ENCODE data around the gene ARGLU1. TPM values are rescaled to one million over a fixed set of nuclear protein-coding genes. Genes with fewer than 3 reads are reported as not detected.

ARGLU1 gene
- total and polyA plus RNA-seq, 10 donors = 99.5 to 204 (median 135) TPM

DNA sequence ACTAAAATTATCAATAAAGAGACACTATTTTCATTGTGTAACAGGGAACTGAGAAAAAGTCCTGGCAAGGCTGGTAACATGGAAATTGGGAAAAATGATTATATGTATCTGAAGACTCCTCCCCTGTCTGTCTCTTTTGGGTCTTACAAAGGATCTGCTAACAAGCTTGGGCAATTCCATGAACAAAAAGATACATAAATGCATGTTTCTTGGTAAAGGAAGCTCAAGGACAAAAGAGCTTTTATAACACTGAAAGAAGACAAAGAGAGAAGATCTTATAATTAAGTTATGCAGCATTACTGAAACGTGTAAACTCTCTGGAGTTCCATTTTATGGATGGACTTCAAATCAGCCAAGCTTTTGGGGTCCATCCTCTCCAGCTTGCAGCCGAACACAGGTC, 61.7 kb downstream of the ARGLU1 start:
- TF ChIP-seq POLR2AphosphoS5 (IDR thresholded peaks at IDR 0.05) (no peak), POLR2A (IDR thresholded peaks at IDR 0.05) (no peak)
- TF ChIP-seq, protein P1, sequence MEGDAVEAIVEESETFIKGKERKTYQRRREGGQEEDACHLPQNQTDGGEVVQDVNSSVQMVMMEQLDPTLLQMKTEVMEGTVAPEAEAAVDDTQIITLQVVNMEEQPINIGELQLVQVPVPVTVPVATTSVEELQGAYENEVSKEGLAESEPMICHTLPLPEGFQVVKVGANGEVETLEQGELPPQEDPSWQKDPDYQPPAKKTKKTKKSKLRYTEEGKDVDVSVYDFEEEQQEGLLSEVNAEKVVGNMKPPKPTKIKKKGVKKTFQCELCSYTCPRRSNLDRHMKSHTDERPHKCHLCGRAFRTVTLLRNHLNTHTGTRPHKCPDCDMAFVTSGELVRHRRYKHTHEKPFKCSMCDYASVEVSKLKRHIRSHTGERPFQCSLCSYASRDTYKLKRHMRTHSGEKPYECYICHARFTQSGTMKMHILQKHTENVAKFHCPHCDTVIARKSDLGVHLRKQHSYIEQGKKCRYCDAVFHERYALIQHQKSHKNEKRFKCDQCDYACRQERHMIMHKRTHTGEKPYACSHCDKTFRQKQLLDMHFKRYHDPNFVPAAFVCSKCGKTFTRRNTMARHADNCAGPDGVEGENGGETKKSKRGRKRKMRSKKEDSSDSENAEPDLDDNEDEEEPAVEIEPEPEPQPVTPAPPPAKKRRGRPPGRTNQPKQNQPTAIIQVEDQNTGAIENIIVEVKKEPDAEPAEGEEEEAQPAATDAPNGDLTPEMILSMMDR (IDR thresholded peaks at IDR 0.05 in 8 of 11, conservative IDR thresholded peaks at IDR 0.05 in 3 of 11) = no peak
- Histone ChIP-seq H3K9me3 (no peaks in the 10 kb centered on the region), H3K27me3 (replicated peaks in 1 of 7) (peaks cover 0 to 3% (median 0%) of the 10 kb centered on the region in 7 donors), H3K27ac (no peak overlapping the region), H3K36me3 (no peaks in the 10 kb centered on the region), H3K4me3 (no peak overlapping the region), H3K4me1 (peaks cover 0 to 7% (median 0%) of the 10 kb centered on the region in 6 donors)
- WGBS, 5 donors = 69 to 85% (median 82%) methylated on average over 2 of the region's 2 CpGs
- intact Hi-C loops (cut with DNase I; ENCODE audit: low total_unique reads) = no loop called here
- no peak for DNase-seq

DNA sequence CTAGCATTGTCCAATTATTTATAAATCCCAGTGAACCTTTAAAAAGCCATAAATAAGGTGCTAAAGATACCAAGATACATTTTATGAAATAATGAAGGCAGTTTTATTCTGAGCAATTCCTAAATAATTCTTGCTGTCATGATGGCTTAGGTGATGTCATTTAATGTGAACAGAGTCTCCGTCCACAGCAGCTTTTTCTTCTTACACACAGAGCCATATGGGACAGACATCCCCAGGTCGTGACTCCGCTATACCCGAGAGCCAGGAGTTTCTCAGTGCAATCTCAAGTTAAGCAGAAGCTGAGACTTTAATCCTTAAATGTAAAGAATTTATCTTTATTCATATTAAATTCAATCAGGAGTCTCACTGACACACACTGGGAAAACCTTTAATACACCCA, 62.2 kb downstream of the ARGLU1 start:
- Histone ChIP-seq H3K27ac (no peak overlapping the region), H3K9me3 (no peaks in the 10 kb centered on the region)

DNA sequence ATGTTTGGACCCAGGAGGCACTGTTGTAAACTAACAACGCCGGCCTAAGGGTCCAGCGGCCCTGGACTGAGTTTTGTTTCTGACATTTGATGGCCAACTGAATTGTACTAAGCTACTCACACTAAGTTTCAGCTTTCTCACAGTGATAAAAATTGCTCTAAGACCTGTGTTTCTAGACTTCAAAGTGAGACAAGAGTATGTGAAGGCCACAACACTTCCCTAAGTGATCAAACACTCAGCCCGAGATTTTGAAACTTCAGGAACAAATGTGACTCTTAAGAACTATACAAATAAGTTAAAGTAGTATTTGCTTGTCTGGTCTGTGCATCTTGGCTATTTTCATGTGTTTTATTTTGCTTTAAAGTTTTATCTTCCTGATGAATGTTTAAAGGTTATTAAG, 62.6 kb downstream of the ARGLU1 start:
- Histone ChIP-seq H3K9me3 (no peaks in the 10 kb centered on the region), H3K4me3 (no peak overlapping the region), H3K27me3 (replicated peaks in 1 of 7) (peaks cover 0 to 3% (median 0%) of the 10 kb centered on the region in 7 donors), H3K36me3 (no peaks in the 10 kb centered on the region), H3K27ac (no peak overlapping the region), H3K4me1 (peaks cover 0 to 7% (median 0%) of the 10 kb centered on the region in 6 donors)
- TF ChIP-seq, protein P1 (IDR thresholded peaks at IDR 0.05 in 8 of 11, conservative IDR thresholded peaks at IDR 0.05 in 3 of 11) = no peak
- TF ChIP-seq POLR2AphosphoS5 (IDR thresholded peaks at IDR 0.05) = no peak
- TF ChIP-seq POLR2A (IDR thresholded peaks at IDR 0.05) = no peak
- WGBS, 5 donors = 85 to 96% (median 89%) methylated on average over 4 of the region's 4 CpGs
- intact Hi-C loops (cut with DNase I; ENCODE audit: low total_unique reads) = no loop called here
- no peak for DNase-seq

More for the DNA sequence above, 62.2 kb downstream of the ARGLU1 start:
- Histone ChIP-seq H3K36me3 (no peaks in the 10 kb centered on the region), H3K4me3 (no peak overlapping the region), H3K27me3 (replicated peaks in 1 of 7) (peaks cover 0 to 3% (median 0%) of the 10 kb centered on the region in 7 donors), H3K4me1 (peaks cover 0 to 7% (median 0%) of the 10 kb centered on the region in 6 donors)
- 79 to 90% (median 82%) methylated on average over 4 of the region's 4 CpGs for WGBS, 5 donors
- DNase-seq = no peak
- intact Hi-C loops (cut with DNase I; ENCODE audit: low total_unique reads) = no loop called here
- TF ChIP-seq, protein P1 (IDR thresholded peaks at IDR 0.05 in 8 of 11, conservative IDR thresholded peaks at IDR 0.05 in 3 of 11) = no peak
- TF ChIP-seq POLR2A (IDR thresholded peaks at IDR 0.05) (no peak), POLR2AphosphoS5 (IDR thresholded peaks at IDR 0.05) (no peak)

DNA sequence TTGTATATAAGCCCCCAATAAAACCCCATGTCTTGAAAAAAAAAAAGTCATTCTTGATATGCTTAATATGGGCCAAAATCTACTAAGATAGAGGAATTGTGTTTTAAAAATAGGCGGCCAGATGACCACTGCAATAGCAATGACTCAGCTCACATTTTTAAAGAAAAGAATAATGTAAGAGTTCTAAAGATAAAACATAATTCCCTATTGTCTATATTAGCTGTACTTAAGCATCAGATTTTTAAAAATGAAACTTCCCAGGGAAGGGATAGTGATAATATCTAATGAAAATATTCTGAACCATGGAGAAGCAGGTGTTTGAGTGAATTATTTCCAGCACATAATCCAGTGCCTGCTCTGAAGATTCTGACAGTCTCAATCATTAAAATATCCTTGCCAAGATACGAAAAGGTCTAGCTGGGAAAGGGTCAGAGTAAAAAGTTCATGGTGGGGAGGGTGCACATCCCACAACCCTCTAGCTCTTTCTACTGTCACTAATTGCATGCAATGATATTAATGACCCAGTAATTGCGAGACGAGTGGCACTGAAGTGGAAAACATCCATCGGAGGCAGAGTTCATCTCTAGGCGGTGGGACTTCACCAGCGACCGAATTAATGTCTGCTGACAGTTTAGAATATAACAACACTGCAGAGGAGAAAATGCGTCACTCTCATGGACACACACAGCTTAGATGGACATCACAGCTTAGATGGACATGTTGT, 64.0 kb downstream of the ARGLU1 start:
- Histone ChIP-seq H3K27ac (no peak overlapping the region), H3K9me3 (no peaks in the 10 kb centered on the region), H3K36me3 (no peaks in the 10 kb centered on the region), H3K27me3 (replicated peaks in 1 of 7) (peaks cover 0 to 4% (median 0%) of the 10 kb centered on the region in 7 donors), H3K4me3 (no peak overlapping the region), H3K4me1 (peaks cover 0 to 21% (median 3%) of the 10 kb centered on the region in 6 donors)
- intact Hi-C loops (cut with DNase I; ENCODE audit: low total_unique reads) = no loop called here
- WGBS, 5 donors = 83 to 88% (median 85%) methylated on average over 9 of the region's 9 CpGs
- no peak for DNase-seq
- no peak for TF ChIP-seq POLR2A (IDR thresholded peaks at IDR 0.05)
- TF ChIP-seq, protein P1 (IDR thresholded peaks at IDR 0.05 in 8 of 11, conservative IDR thresholded peaks at IDR 0.05 in 3 of 11) = no peak
- TF ChIP-seq POLR2AphosphoS5 (IDR thresholded peaks at IDR 0.05) = no peak
